Vagina (tissue), 2 donors: ENCODE measurements around the gene B3GALNT1.

Experiments
- CTCF ChIP-seq, 3 experiments: fragments of 450-650 bp in 2 of 3; fragments of 200-600 bp in 1 of 3; sonication (generic) in 1 of 3; IDR thresholded peaks; one replicate each; pipeline ENCODE4 v1.5.1; 2017 to 2019; ENCODE audit warnings: antibody characterized with exemption in 3 of 3, mild to moderate bottlenecking in 2 of 3, moderate library complexity in 2 of 3
- POLR2A ChIP-seq, 2 donors: fragments of 450-650 bp; IDR thresholded peaks; one replicate each; pipeline ENCODE4 v1.6.1; 2017; ENCODE audit warnings: antibody characterized with exemption in 2 of 2, mild to moderate bottlenecking in 2 of 2, moderate library complexity in 2 of 2
- POLR2AphosphoS5 ChIP-seq, 2 donors: sonication (generic); formaldehyde crosslinking; IDR thresholded peaks; one replicate each; pipeline ENCODE4 v1.9.0; 2017; ENCODE audit warnings: antibody characterized with exemption in 2 of 2, mild to moderate bottlenecking in 2 of 2, low read depth in 1 of 2; ENCODE audit not compliant: insufficient read depth in 1 of 2

- no peak for TF ChIP-seq POLR2AphosphoS5 (IDR thresholded peaks at IDR 0.05; ENCODE audit: insufficient read depth in 1 of 2, low read depth in 1 of 2)
- no peak for TF ChIP-seq CTCF (IDR thresholded peaks at IDR 0.05)
- no peak for TF ChIP-seq POLR2A (IDR thresholded peaks at IDR 0.05)
Observed at GRCh38 chr3:161072211-161072621, 32.9 kb downstream of the B3GALNT1 start.
